K562 (cell line): ENCODE data around the gene ZBTB38. TPM values are rescaled to one million over a fixed set of nuclear protein-coding genes. Genes with fewer than 3 reads are reported as not detected.

ENCODE experiments used
- ATAC-seq: fragments of 200-7000 bp; cut with Tn5 transposase; 3 replicates; pipeline ENCODE4 v1.9.1; 2020; ENCODE audit warnings: moderate library complexity
- BruUV-seq: library from RNA; stranded (reverse); fragments of 400-500 nt; replicated peaks from 2 replicates; lab custom pipeline; 2021; lab: Mats Ljungman, UMichigan
- CTCF ChIA-PET: fragments of 300-600 bp; formaldehyde crosslinking; extraction: SDS; loops from one replicate; lab custom pipeline; 2021; ENCODE audit warnings: low intra/inter-chr PET ratio; lab: Yijun Ruan, JAX
- POLR2A ChIA-PET: fragments of 300-600, 350-650 bp; sonication (Branson Sonifier 250); formaldehyde crosslinking; extraction: SDS; loops from one replicate; lab custom pipeline; 2021; ENCODE audit warnings: antibody characterized with exemption, inconsistent platforms; lab: Yijun Ruan, JAX
- DNase-seq, 4 experiments: peaks; one replicate each; pipeline versions ENCODE4 v3.0.0 to v3.0.0-alpha.2; 2011 to 2018; ENCODE audit warnings: low spot score in 3 of 4, mixed read lengths in 3 of 4; ENCODE audit errors: extremely low read depth in 1 of 4
- FAIRE-seq: peaks from 2 replicates; lab custom pipeline; 2011; peaks lifted over from hg19 to GRCh38; lab: Jason Lieb, UNC
- H2AFZ ChIP-seq: 2 replicates; pipeline ENCODE4 v1.6.0; 2011; ENCODE audit warnings: low read depth, low read length, control low read depth, inconsistent platforms
- H3K27ac ChIP-seq: fragments of 200-600 bp; 3 replicates; pipeline ENCODE4 v1.8.0; 2011; ENCODE audit warnings: low read depth, mild to moderate bottlenecking, control low read depth, inconsistent platforms, low read length, moderate library complexity, mixed read lengths; ENCODE audit errors: extremely low read depth
- H3K27me3 ChIP-seq, 2 experiments: fragments of 300-600 bp in 1 of 2; 2 replicates in 1 of 2; 3 replicates in 1 of 2; pipeline versions ENCODE4 v1.6.0 to v1.8.0; 2011; ENCODE audit warnings: inconsistent platforms in 2 of 2, low read length in 2 of 2, mild to moderate bottlenecking in 1 of 2, mixed read lengths in 1 of 2, moderate library complexity in 1 of 2; ENCODE audit not compliant: control insufficient read depth in 2 of 2, insufficient read depth in 2 of 2
- H3K36me3 ChIP-seq: fragments of 300-600 bp; 3 replicates; pipeline ENCODE4 v1.8.0; 2011; ENCODE audit warnings: mild to moderate bottlenecking, low read length, inconsistent platforms; ENCODE audit not compliant: control insufficient read depth, insufficient read depth
- H3K4me1 ChIP-seq, 2 experiments: fragments of 200-600 bp in 1 of 2; replicated peaks in 1 of 2; 2 replicates in 1 of 2; 3 replicates in 1 of 2; pipeline versions ENCODE4 v1.5.1 to v1.8.0; 2011; ENCODE audit warnings: inconsistent platforms in 2 of 2, low read length in 2 of 2, mild to moderate bottlenecking in 1 of 2, mixed read lengths in 1 of 2, moderate library complexity in 1 of 2; ENCODE audit not compliant: control insufficient read depth in 2 of 2, insufficient read depth in 2 of 2
- H3K4me2 ChIP-seq: 2 replicates; pipeline ENCODE4 v1.6.1; 2011; ENCODE audit warnings: low read length, control low read depth, inconsistent platforms, mixed read lengths; ENCODE audit not compliant: insufficient read depth
- H3K4me3 ChIP-seq: fragments of 200-600 bp; sonication (generic), shearing (Covaris generic); 2 replicates; pipeline ENCODE4 v1.5.1; 2016; ENCODE audit warnings: control low read depth, inconsistent platforms
- H3K79me2 ChIP-seq: fragments of 200-600 bp; 3 replicates; pipeline ENCODE4 v1.8.0; 2011; ENCODE audit warnings: low read length, inconsistent platforms; ENCODE audit not compliant: control insufficient read depth, insufficient read depth
- H3K9ac ChIP-seq, 2 experiments: 2 replicates each; pipeline versions ENCODE4 v1.6.0 to v1.6.1; 2011; ENCODE audit warnings: low read depth in 2 of 2, low read length in 2 of 2, control low read depth in 1 of 2, inconsistent platforms in 1 of 2, mild to moderate bottlenecking in 1 of 2, mixed read lengths in 1 of 2; ENCODE audit not compliant: insufficient read depth in 1 of 2
- H3K9me1 ChIP-seq: one replicate; pipeline ENCODE4 v1.6.0; 2011; ENCODE audit warnings: inconsistent platforms, mild to moderate bottlenecking, low read length, moderate library complexity; ENCODE audit not compliant: control insufficient read depth, insufficient read depth
- H3K9me3 ChIP-seq: replicated peaks from 2 replicates; pipeline ENCODE4 v1.5.1; 2011; ENCODE audit warnings: low read depth, low read length, inconsistent platforms; ENCODE audit not compliant: control insufficient read depth, insufficient read depth
- H4K20me1 ChIP-seq: replicated peaks from 2 replicates; pipeline ENCODE4 v1.6.1; 2011; ENCODE audit warnings: low read length, inconsistent platforms, mixed read lengths; ENCODE audit not compliant: control insufficient read depth, insufficient read depth
- FOXP4 ChIP-seq: sonication (generic); formaldehyde crosslinking; IDR thresholded peaks from 2 replicates; pipeline ENCODE4 v1.8.0; 2022; ENCODE audit warnings: mild to moderate bottlenecking, missing genetic modification reagents, borderline replicate concordance
- HDAC2 ChIP-seq: fragments of 450-650 bp; IDR thresholded peaks from 2 replicates; pipeline ENCODE4 v1.6.1; 2016; ENCODE audit warnings: mild to moderate bottlenecking
- KLF10 ChIP-seq: fragments of 250-450 bp; sonication (Bioruptor Pico); IDR thresholded peaks from 2 replicates; pipeline ENCODE4 v1.6.1; 2021; ENCODE audit warnings: matching md5 sums
- NFE2 ChIP-seq: IDR thresholded peaks from 2 replicates; pipeline ENCODE4 v1.6.1; 2014; ENCODE audit warnings: antibody characterized with exemption, low read depth
- SREBF2 ChIP-seq: sonication (generic); formaldehyde crosslinking; IDR thresholded peaks from 2 replicates; pipeline ENCODE4 v1.4.0; 2020; ENCODE audit warnings: mild to moderate bottlenecking, missing genetic modification reagents
- ZBED1 ChIP-seq: IDR thresholded peaks from 2 replicates; pipeline ENCODE4 v1.6.1; 2014
- ZNF316 ChIP-seq: fragments of 450-650 bp; IDR thresholded peaks from 2 replicates; pipeline ENCODE4 v1.6.1; 2016
- WGBS: fragments of 100-300 bp; shearing (Covaris generic); methylation state at CpG from one replicate; pipeline ENCODE4 v1.1.6; 2016; ENCODE audit warnings: low coverage, mixed read lengths; ENCODE audit not compliant: insufficient coverage; ENCODE audit errors: missing lambda C conversion rate; 5-methylcytosine and 5-hydroxymethylcytosine counted together
- in situ Hi-C: fragments of 300-500 bp; cut with MboI; formaldehyde crosslinking; loops from 4 replicates; pipeline ENCODE4 v1.15.0; 2018; ENCODE audit warnings: inconsistent platforms, mixed read lengths
- intact Hi-C: fragments of 100-400 bp; cut with micrococcal nuclease; formaldehyde crosslinking; loops from 2 replicates; pipeline ENCODE4 v1.14.2; 2022
- polyA plus RNA-seq, 8 experiments: library from polyadenylated mRNA; depleted of rRNA in 4 of 8; stranded (reverse) in 5 of 8; unstranded in 3 of 8; fragments of >200 nt; fragmentation: Nextera tagmentation in 2 of 8; fragmentation: Illumina TruSeq in 1 of 8; extraction: Ambion mirVana in 2 of 8; extraction: Trizol in 1 of 8; gene quantifications; 2 replicates each; pipeline versions ENCODE4 v1.2.1 to v1.2.3, GENCODE V29; 2011 to 2014; ENCODE audit warnings: inconsistent platforms in 1 of 8, missing spikeins in 1 of 8
- total RNA-seq, 7 experiments: library from RNA; depleted of rRNA in 6 of 7; stranded (reverse); fragments of >200 nt in 6 of 7; fragmentation: Illumina TruSeq in 2 of 7; extraction: Trizol in 2 of 7; gene quantifications; 2 replicates each; pipeline versions ENCODE4 v1.2.1 to v1.2.3, GENCODE V29; 2011 to 2021; ENCODE audit warnings: low replicate concordance in 1 of 7

The ZBTB38 gene
- total and polyA plus RNA-seq, 9 of the 15 experiments (the other 6 are each of a cell fraction or from before 2014, with no cell fraction given): 12.1 to 39.4 (median 22.9) TPM

GRCh38 chr3:141414800-141415462 lies 46.6 kb downstream of the ZBTB38 start:
- Histone ChIP-seq H3K9me1 (no peaks in the 10 kb centered on the region), H2AFZ (no peak overlapping the region), H3K4me3 (no peak overlapping the region), H3K4me2 (no peak overlapping the region), H3K4me1 (peaks cover 2 to 21% of the 10 kb centered on the region in 2 experiments; a peak in 4 of 5 replicates), H3K27ac (no peak overlapping the region), H3K27me3 (no peaks in the 10 kb centered on the region), H3K79me2 (no peaks in the 10 kb centered on the region), H3K9me3 (no peaks in the 10 kb centered on the region), H3K9ac (no peak overlapping the region), H3K36me3 (peaks cover 33% of the 10 kb centered on the region; the same call in 2 of the 3 replicates), H4K20me1 (no peaks in the 10 kb centered on the region)
- no peak for DNase-seq
- FAIRE-seq: no peak
- 74% methylated on average over 5 of the region's 5 CpGs for WGBS
- in situ Hi-C loops: no loop called here
- intact Hi-C loops: no loop called here
- BruUV-seq: no TSS peak
- ChIA-PET CTCF (no interaction called here), POLR2A (no interaction called here)
- TF ChIP-seq ZNF316 (0 out of 2 replicates have a peak, but pooled peaks have one; percentile 18), ZBED1 (no peak), FOXP4 (no peak), KLF10 (CRISPR knock-in tag) (no peak), HDAC2 (no peak), SREBF2 (CRISPR knock-in tag) (no peak), NFE2 (peak; percentile 20; the same call in 1 of the 2 replicates)
- ATAC-seq: no peak
